ENCODE data around the gene CDC73. TPM values are rescaled to one million over a fixed set of nuclear protein-coding genes. Genes with fewer than 3 reads are reported as not detected.

Gene CDC73
- total RNA-seq (10 to 100 TPM; 26.6 to 57.3 (median 53.6) TPM), polyA plus RNA-seq (10 to 100 TPM in 1 of 2 donors, 1 to 10 TPM in 1; 8.3 to 20.7 TPM)
- long read RNA-seq, donor 1, full-length matches to known transcripts = 42 of 68 reads
- long read RNA-seq, donor 1, partial matches to known transcripts = 20 of 68 reads
- long read RNA-seq, donor 1, other reads (novel, unspliced or antisense) = 6 of 68 reads
- long read RNA-seq, donor 2, full-length matches to known transcripts = 44 of 87 reads
- long read RNA-seq, donor 2, partial matches to known transcripts = 36 of 87 reads
- long read RNA-seq, donor 2, other reads (novel, unspliced or antisense) = 7 of 87 reads
- long read RNA-seq, donor 3, full-length matches to known transcripts = 35 of 60 reads
- long read RNA-seq, donor 3, partial matches to known transcripts = 20 of 60 reads
- long read RNA-seq, donor 3, other reads (novel, unspliced or antisense) = 5 of 60 reads

- ATAC-seq (peak; percentile 98 to 100 (median 98)), DNase-seq (peak; percentile 97 to 99 (median 98))
- no peaks in the 10 kb centered on the region for H3K9me3 ChIP-seq
- peak within 1 kb of the TSS; percentile 88 to 99 (median 95) for H3K27ac ChIP-seq
- peak within 1 kb of the TSS; percentile 60 to 89 (median 78) for H3K4me3 ChIP-seq
- H3K4me1 ChIP-seq = peaks cover 4 to 41% (median 21%) of the 10 kb centered on the region in 12 donors
- no peaks in the 10 kb centered on the region for H3K27me3 ChIP-seq
- peaks cover 0 to 22% (median 18%) of the 10 kb centered on the region in 9 donors for H3K36me3 ChIP-seq
- intact Hi-C loops (cut with DNase I) = loop anchor here (1.0 to 10.0 kb wide), 7 partner anchors 17 to 647 kb away; partner anchors contain the start of genes GLRX2 (in 8 of the 10), RO60 (in 5 of the 10), UCHL5 (in 5 of the 10) and RGS2 (in 4 of the 10)
- TF ChIP-seq, protein P1, sequence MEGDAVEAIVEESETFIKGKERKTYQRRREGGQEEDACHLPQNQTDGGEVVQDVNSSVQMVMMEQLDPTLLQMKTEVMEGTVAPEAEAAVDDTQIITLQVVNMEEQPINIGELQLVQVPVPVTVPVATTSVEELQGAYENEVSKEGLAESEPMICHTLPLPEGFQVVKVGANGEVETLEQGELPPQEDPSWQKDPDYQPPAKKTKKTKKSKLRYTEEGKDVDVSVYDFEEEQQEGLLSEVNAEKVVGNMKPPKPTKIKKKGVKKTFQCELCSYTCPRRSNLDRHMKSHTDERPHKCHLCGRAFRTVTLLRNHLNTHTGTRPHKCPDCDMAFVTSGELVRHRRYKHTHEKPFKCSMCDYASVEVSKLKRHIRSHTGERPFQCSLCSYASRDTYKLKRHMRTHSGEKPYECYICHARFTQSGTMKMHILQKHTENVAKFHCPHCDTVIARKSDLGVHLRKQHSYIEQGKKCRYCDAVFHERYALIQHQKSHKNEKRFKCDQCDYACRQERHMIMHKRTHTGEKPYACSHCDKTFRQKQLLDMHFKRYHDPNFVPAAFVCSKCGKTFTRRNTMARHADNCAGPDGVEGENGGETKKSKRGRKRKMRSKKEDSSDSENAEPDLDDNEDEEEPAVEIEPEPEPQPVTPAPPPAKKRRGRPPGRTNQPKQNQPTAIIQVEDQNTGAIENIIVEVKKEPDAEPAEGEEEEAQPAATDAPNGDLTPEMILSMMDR (IDR thresholded peaks at IDR 0.05) = peak; percentile 84 to 99 (median 92)
- TF ChIP-seq POLR2A (IDR thresholded peaks at IDR 0.05) = peak in 1 of 2 donors; percentile 85
- 0 to 1% (median 0%) methylated on average over 32 to 85 of the region's 85 CpGs for WGBS, 4 donors
These were observed at the start of gene CDC73 for GRCh38 chr1:193121616-193122593. Gene CDC73, plus strand, starts transcription at chr1:193122031. Its CDS starts 170 bp downstream, at chr1:193122201.

GRCh38 chr1:193077991-193078390 is 43.8 kb upstream of the CDC73 start:
- intact Hi-C loops (cut with DNase I) = no loop called here

DNA sequence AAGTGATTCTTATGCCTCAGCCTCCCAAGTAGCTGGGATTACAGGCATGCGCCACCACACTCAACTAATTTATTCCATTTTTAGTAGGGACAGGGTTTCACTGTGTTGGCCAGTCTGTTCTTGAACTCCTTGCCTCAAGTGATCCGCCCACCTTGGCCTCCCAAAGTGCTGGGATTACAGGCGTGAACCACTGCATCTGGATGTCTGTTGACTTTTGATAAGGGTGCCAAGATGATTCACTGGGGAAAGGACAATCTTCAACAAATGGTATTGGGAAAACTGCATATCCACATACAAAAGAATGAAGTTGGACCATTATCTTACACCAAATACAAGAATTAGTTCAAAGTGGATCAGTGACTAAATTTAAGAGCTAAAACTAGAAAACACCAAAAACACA is 42.6 kb upstream of the CDC73 start:
- H3K4me1 ChIP-seq = peaks cover 0 to 2% (median 0%) of the 10 kb centered on the region in 12 donors
- ATAC-seq (no peak), DNase-seq (no peak)
- H3K36me3 ChIP-seq = peaks cover 0 to 88% (median 80%) of the 10 kb centered on the region in 9 donors
- no peak overlapping the region for H3K27ac ChIP-seq
- no peaks in the 10 kb centered on the region for H3K27me3 ChIP-seq
- no peaks in the 10 kb centered on the region for H3K9me3 ChIP-seq
- no peak overlapping the region for H3K4me3 ChIP-seq
- 82 to 96% (median 90%) methylated on average over 3 of the region's 3 CpGs for WGBS, 4 donors
- intact Hi-C loops (cut with DNase I) = no loop called here
- TF ChIP-seq, protein P1 (IDR thresholded peaks at IDR 0.05) = no peak
- TF ChIP-seq POLR2A (IDR thresholded peaks at IDR 0.05) = no peak

More at GRCh38 chr1:193077991-193078390, 43.8 kb upstream of the CDC73 start:
- no peak for ATAC-seq
- no peak for TF ChIP-seq POLR2A (IDR thresholded peaks at IDR 0.05)
- TF ChIP-seq, protein P1 (IDR thresholded peaks at IDR 0.05) = no peak
- Histone ChIP-seq H3K36me3 (peaks cover 0 to 76% (median 68%) of the 10 kb centered on the region in 9 donors), H3K9me3 (no peaks in the 10 kb centered on the region), H3K4me1 (peaks cover 0 to 2% (median 0%) of the 10 kb centered on the region in 12 donors), H3K4me3 (no peak overlapping the region), H3K27ac (no peak overlapping the region), H3K27me3 (no peaks in the 10 kb centered on the region)
- no peak for DNase-seq

Data from heart left ventricle (tissue), 16 donors.